ENCODE results near the gene EIF2B2.

Gene EIF2B2

GRCh38 chr14:75049731-75050201 is 47.0 kb downstream of the EIF2B2 start:
- Histone ChIP-seq H2BK12ac (ENCODE audit: low read length in 2 of 2) (no peak overlapping the region), H3K14ac (ENCODE audit: low read length in 2 of 2) (no peak overlapping the region), H3K9me3 (ENCODE audit: control insufficient read depth, low read length) (no peaks in the 10 kb centered on the region), H4K8ac (ENCODE audit: low read length) (no peak overlapping the region), H3K9ac (ENCODE audit: low read length) (peak overlapping the region; percentile 93), H2AK5ac (ENCODE audit: low read length, severe bottlenecking) (no peak overlapping the region), H2BK120ac (ENCODE audit: low read depth, low read length) (no peak overlapping the region), H3K27ac (ENCODE audit: low read length, poor library complexity, severe bottlenecking) (no peak overlapping the region), H3K23ac (ENCODE audit: low read length in 2 of 2) (no peak overlapping the region), H4K91ac (ENCODE audit: low read length) (no peak overlapping the region), H3K27me3 (ENCODE audit: control insufficient read depth in 1 of 2, insufficient read depth in 1 of 2, low read length in 2 of 2) (no peaks in the 10 kb centered on the region), H3K79me1 (replicated peaks; ENCODE audit: low read length, poor library complexity, severe bottlenecking) (peaks cover 12% of the 10 kb centered on the region), H3K4me3 (ENCODE audit: insufficient read depth in 1 of 2, low read depth in 1 of 2, low read length in 2 of 2) (peak overlapping the region in 1 of 2 experiments; percentile 79), H2AFZ (ENCODE audit: low read depth, low read length) (no peak overlapping the region), H3K18ac (ENCODE audit: low read depth in 1 of 2, low read length in 2 of 2) (no peak overlapping the region), H3K36me3 (ENCODE audit: control insufficient read depth in 1 of 2, insufficient read depth in 2 of 2, low read depth in 1 of 2, low read length in 2 of 2) (peaks cover 0 to 6% of the 10 kb centered on the region in 2 experiments), H3K4me1 (ENCODE audit: control insufficient read depth, insufficient read depth, low read depth, low read length) (peaks cover 6% of the 10 kb centered on the region), H3K4ac (ENCODE audit: low read depth in 1 of 2, low read length in 2 of 2) (no peak overlapping the region), H2BK5ac (ENCODE audit: low read depth, low read length, poor library complexity, severe bottlenecking) (no peak overlapping the region), H3K4me2 (ENCODE audit: low read length, poor library complexity, severe bottlenecking) (no peak overlapping the region), H2BK15ac (ENCODE audit: low read depth, poor library complexity, severe bottlenecking) (no peak overlapping the region)
- WGBS, result 100% methylated on average over 3 of the region's 3 CpGs
- no peak for DNase-seq

GRCh38 chr14:75050852-75051555 is 48.3 kb downstream of the EIF2B2 start, which contains the start of gene MLH3:
Gene MLH3, minus strand, starts transcription at chr14:75051467. Its CDS starts 1,812 bp downstream, at chr14:75049655.
- Histone ChIP-seq H3K36me3 (ENCODE audit: control insufficient read depth in 1 of 2, insufficient read depth in 2 of 2, low read depth in 1 of 2, low read length in 2 of 2) (peaks cover 0 to 6% of the 10 kb centered on the region in 2 experiments), H3K27me3 (ENCODE audit: control insufficient read depth in 1 of 2, insufficient read depth in 1 of 2, low read length in 2 of 2) (no peaks in the 10 kb centered on the region), H3K4me3 (ENCODE audit: insufficient read depth in 1 of 2, low read depth in 1 of 2, low read length in 2 of 2) (peak within 1 kb of the TSS; percentile 63 to 79), H3K14ac (ENCODE audit: low read length in 2 of 2) (no peak within 1 kb of the TSS), H3K4me1 (ENCODE audit: control insufficient read depth, insufficient read depth, low read depth, low read length) (peaks cover 4% of the 10 kb centered on the region), H3K9ac (ENCODE audit: low read length) (peak within 1 kb of the TSS; percentile 93), H3K4ac (ENCODE audit: low read depth in 1 of 2, low read length in 2 of 2) (peak within 1 kb of the TSS; percentile 68 to 94), H3K4me2 (ENCODE audit: low read length, poor library complexity, severe bottlenecking) (peak within 1 kb of the TSS; percentile 64), H3K9me3 (ENCODE audit: control insufficient read depth, low read length) (no peaks in the 10 kb centered on the region), H2AK5ac (ENCODE audit: low read length, severe bottlenecking) (no peak within 1 kb of the TSS), H2BK12ac (ENCODE audit: low read length in 2 of 2) (no peak within 1 kb of the TSS), H2BK15ac (ENCODE audit: low read depth, poor library complexity, severe bottlenecking) (peak within 1 kb of the TSS; percentile 100), H4K8ac (ENCODE audit: low read length) (peak within 1 kb of the TSS; percentile 35), H2BK120ac (ENCODE audit: low read depth, low read length) (peak within 1 kb of the TSS; percentile 12), H3K79me1 (replicated peaks; ENCODE audit: low read length, poor library complexity, severe bottlenecking) (peaks cover 12% of the 10 kb centered on the region), H2BK5ac (ENCODE audit: low read depth, low read length, poor library complexity, severe bottlenecking) (no peak within 1 kb of the TSS), H3K27ac (ENCODE audit: low read length, poor library complexity, severe bottlenecking) (peak within 1 kb of the TSS; percentile 67), H3K18ac (ENCODE audit: low read depth in 1 of 2, low read length in 2 of 2) (peak within 1 kb of the TSS; percentile 76 to 96), H3K23ac (ENCODE audit: low read length in 2 of 2) (peak within 1 kb of the TSS in 1 of 2 experiments; percentile 69), H2AFZ (ENCODE audit: low read depth, low read length) (peak within 1 kb of the TSS; percentile 73), H4K91ac (ENCODE audit: low read length) (peak within 1 kb of the TSS; percentile 49)
- WGBS, result 2% methylated on average over 58 of the region's 59 CpGs
- peak; percentile 76 for DNase-seq

GRCh38 chr14:75051556-75051899 is 48.8 kb downstream of the EIF2B2 start:
- Histone ChIP-seq H3K36me3 (ENCODE audit: control insufficient read depth in 1 of 2, insufficient read depth in 2 of 2, low read depth in 1 of 2, low read length in 2 of 2) (peaks cover 0 to 6% of the 10 kb centered on the region in 2 experiments), H3K18ac (ENCODE audit: low read depth in 1 of 2, low read length in 2 of 2) (no peak overlapping the region), H3K23ac (ENCODE audit: low read length in 2 of 2) (no peak overlapping the region), H2BK120ac (ENCODE audit: low read depth, low read length) (no peak overlapping the region), H3K14ac (ENCODE audit: low read length in 2 of 2) (no peak overlapping the region), H3K27me3 (ENCODE audit: control insufficient read depth in 1 of 2, insufficient read depth in 1 of 2, low read length in 2 of 2) (no peaks in the 10 kb centered on the region), H3K4me3 (ENCODE audit: insufficient read depth in 1 of 2, low read depth in 1 of 2, low read length in 2 of 2) (peak overlapping the region; percentile 63 to 79), H3K9me3 (ENCODE audit: control insufficient read depth, low read length) (no peaks in the 10 kb centered on the region), H4K8ac (ENCODE audit: low read length) (peak overlapping the region; percentile 35), H2AK5ac (ENCODE audit: low read length, severe bottlenecking) (no peak overlapping the region), H4K91ac (ENCODE audit: low read length) (no peak overlapping the region), H2AFZ (ENCODE audit: low read depth, low read length) (no peak overlapping the region), H2BK12ac (ENCODE audit: low read length in 2 of 2) (no peak overlapping the region), H3K4me1 (ENCODE audit: control insufficient read depth, insufficient read depth, low read depth, low read length) (peaks cover 4% of the 10 kb centered on the region), H3K4ac (ENCODE audit: low read depth in 1 of 2, low read length in 2 of 2) (peak overlapping the region in 1 of 2 experiments; percentile 68), H3K9ac (ENCODE audit: low read length) (peak overlapping the region; percentile 93), H3K27ac (ENCODE audit: low read length, poor library complexity, severe bottlenecking) (no peak overlapping the region), H3K4me2 (ENCODE audit: low read length, poor library complexity, severe bottlenecking) (peak overlapping the region; percentile 64), H3K79me1 (replicated peaks; ENCODE audit: low read length, poor library complexity, severe bottlenecking) (peaks cover 10% of the 10 kb centered on the region), H2BK15ac (ENCODE audit: low read depth, poor library complexity, severe bottlenecking) (no peak overlapping the region), H2BK5ac (ENCODE audit: low read depth, low read length, poor library complexity, severe bottlenecking) (no peak overlapping the region)
- 83% methylated on average over 1 of the region's 5 CpGs for WGBS
- no peak for DNase-seq

- no peak overlapping the region for H2AFZ ChIP-seq (ENCODE audit: low read depth, low read length)
- no peaks in the 10 kb centered on the region for H3K27me3 ChIP-seq (ENCODE audit: control insufficient read depth in 1 of 2, insufficient read depth in 1 of 2, low read length in 2 of 2)
- no peak overlapping the region for H2BK120ac ChIP-seq (ENCODE audit: low read depth, low read length)
- no peak overlapping the region for H3K27ac ChIP-seq (ENCODE audit: low read length, poor library complexity, severe bottlenecking)
- H3K4me3 ChIP-seq (ENCODE audit: insufficient read depth in 1 of 2, low read depth in 1 of 2, low read length in 2 of 2), result peak overlapping the region in 1 of 2 experiments; percentile 14
- no peak overlapping the region for H2AK5ac ChIP-seq (ENCODE audit: low read length, severe bottlenecking)
- no peak overlapping the region for H3K4ac ChIP-seq (ENCODE audit: low read depth in 1 of 2, low read length in 2 of 2)
- no peak overlapping the region for H3K14ac ChIP-seq (ENCODE audit: low read length in 2 of 2)
- peak; percentile 45 for DNase-seq
- H3K79me1 ChIP-seq (replicated peaks; ENCODE audit: low read length, poor library complexity, severe bottlenecking), result peaks cover 15% of the 10 kb centered on the region
- H3K23ac ChIP-seq (ENCODE audit: low read length in 2 of 2), result no peak overlapping the region
- peak overlapping the region; percentile 75 for H3K9ac ChIP-seq (ENCODE audit: low read length)
- peak overlapping the region; percentile 59 for H4K8ac ChIP-seq (ENCODE audit: low read length)
- H3K9me3 ChIP-seq (ENCODE audit: control insufficient read depth, low read length), result no peaks in the 10 kb centered on the region
- no peak overlapping the region for H2BK5ac ChIP-seq (ENCODE audit: low read depth, low read length, poor library complexity, severe bottlenecking)
- H3K36me3 ChIP-seq (ENCODE audit: control insufficient read depth in 1 of 2, insufficient read depth in 2 of 2, low read depth in 1 of 2, low read length in 2 of 2), result peaks cover 0 to under 1% of the 10 kb centered on the region in 2 experiments
- H2BK15ac ChIP-seq (ENCODE audit: low read depth, poor library complexity, severe bottlenecking), result no peak overlapping the region
- no peak overlapping the region for H3K18ac ChIP-seq (ENCODE audit: low read depth in 1 of 2, low read length in 2 of 2)
- H3K4me1 ChIP-seq (ENCODE audit: control insufficient read depth, insufficient read depth, low read depth, low read length), result peaks cover 4% of the 10 kb centered on the region
- H2BK12ac ChIP-seq (ENCODE audit: low read length in 2 of 2), result no peak overlapping the region
- WGBS, result 81% methylated on average over 3 of the region's 5 CpGs
- H4K91ac ChIP-seq (ENCODE audit: low read length), result no peak overlapping the region
- H3K4me2 ChIP-seq (ENCODE audit: low read length, poor library complexity, severe bottlenecking), result no peak overlapping the region
Measured at GRCh38 chr14:75053396-75054291, 50.9 kb downstream of the EIF2B2 start.
